ENCODE measurements around the gene PCK2.
A peak's percentile ranks its signal among the peaks of the same experiment; 100 is the strongest.

The PCK2 gene

GRCh38 chr14:24055971-24056799, 37.9 kb upstream of the PCK2 start:
- DNase-seq (ENCODE audit: insufficient read length) = peak; percentile 7
- no peak for FAIRE-seq
- no peak for TF ChIP-seq POLR2A (IDR thresholded peaks at IDR 0.05; ENCODE audit: low read depth, low read length)
- no peak for TF ChIP-seq TAF1 (IDR thresholded peaks at IDR 0.05; ENCODE audit: borderline replicate concordance, low read depth, low read length)
- no peak for TF ChIP-seq POLR2AphosphoS5 (IDR thresholded peaks at IDR 0.05; ENCODE audit: low read depth, low read length)

GRCh38 chr14:24056800-24057184, 37.3 kb upstream of the PCK2 start:
- FAIRE-seq (no peak), DNase-seq (ENCODE audit: insufficient read length) (peak; percentile 14)

GRCh38 chr14:24057271-24057670, 36.8 kb upstream of the PCK2 start:
- DNase-seq (ENCODE audit: insufficient read length) = no peak
- FAIRE-seq = no peak
- TF ChIP-seq POLR2AphosphoS5 (IDR thresholded peaks at IDR 0.05; ENCODE audit: low read depth, low read length) (no peak), TAF1 (IDR thresholded peaks at IDR 0.05; ENCODE audit: borderline replicate concordance, low read depth, low read length) (no peak), POLR2A (IDR thresholded peaks at IDR 0.05; ENCODE audit: low read depth, low read length) (no peak)

More at GRCh38 chr14:24056800-24057184, 37.3 kb upstream of the PCK2 start:
- no peak for TF ChIP-seq POLR2AphosphoS5 (IDR thresholded peaks at IDR 0.05; ENCODE audit: low read depth, low read length)
- TF ChIP-seq POLR2A (IDR thresholded peaks at IDR 0.05; ENCODE audit: low read depth, low read length) = no peak
- TF ChIP-seq TAF1 (IDR thresholded peaks at IDR 0.05; ENCODE audit: borderline replicate concordance, low read depth, low read length) = no peak

DNA sequence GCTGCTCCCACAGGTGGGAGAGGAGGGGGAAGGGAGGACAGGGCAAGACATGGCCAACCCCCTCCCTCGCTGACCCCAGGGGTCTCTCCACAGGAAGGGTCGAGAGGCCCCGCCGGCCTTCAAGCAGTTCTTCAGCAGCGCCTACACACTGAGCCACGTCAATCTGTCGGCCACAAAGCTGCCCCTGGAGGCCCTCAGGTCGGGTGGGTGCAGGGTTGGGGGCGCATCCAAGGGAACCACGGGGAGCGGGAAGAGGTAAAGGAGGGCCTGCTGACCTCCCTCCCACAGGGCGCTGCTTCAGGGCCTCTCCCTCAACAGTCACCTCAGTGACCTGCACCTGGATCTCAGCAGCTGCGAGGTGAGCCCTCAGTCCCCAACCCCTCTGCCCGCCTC, 36.2 kb upstream of the PCK2 start:
- TF ChIP-seq POLR2A (IDR thresholded peaks at IDR 0.05; ENCODE audit: low read depth, low read length) = no peak
- no peak for TF ChIP-seq TAF1 (IDR thresholded peaks at IDR 0.05; ENCODE audit: borderline replicate concordance, low read depth, low read length)
- TF ChIP-seq POLR2AphosphoS5 (IDR thresholded peaks at IDR 0.05; ENCODE audit: low read depth, low read length) = no peak
- no peak for FAIRE-seq
- DNase-seq (ENCODE audit: insufficient read length) = peak; percentile 13

DNA sequence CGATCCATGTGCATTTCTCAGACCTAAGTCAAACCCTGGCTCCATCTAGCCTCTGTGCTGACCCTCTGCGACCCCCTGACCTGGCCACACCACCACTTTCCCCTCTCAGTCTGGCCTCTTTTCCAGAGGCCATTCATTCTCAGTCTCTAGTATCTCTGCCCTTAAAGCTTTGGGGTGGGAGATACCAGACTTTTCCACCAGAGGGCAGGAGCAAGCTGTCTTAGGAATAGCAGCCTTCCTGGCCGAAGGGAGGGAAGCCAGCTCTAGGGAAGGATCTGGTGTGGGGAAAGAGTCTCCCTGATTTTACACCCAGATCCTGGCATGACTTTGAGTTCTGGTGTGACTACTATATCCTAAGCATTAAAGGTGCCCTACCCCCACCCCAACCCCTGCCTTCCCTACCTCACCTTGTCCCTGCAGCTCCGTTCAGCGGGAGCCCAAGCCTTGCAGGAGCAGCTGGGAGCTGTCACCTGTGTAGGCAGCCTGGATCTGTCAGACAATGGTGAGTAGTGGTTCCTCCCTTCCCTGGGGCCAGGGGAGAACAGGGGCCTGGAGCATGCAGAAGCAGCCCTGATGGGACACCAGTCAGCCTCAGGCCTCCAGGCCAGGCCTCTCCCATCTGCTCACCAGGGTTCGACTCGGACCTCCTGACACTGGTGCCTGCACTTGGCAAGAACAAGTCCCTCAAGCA, 35.7 kb upstream of the PCK2 start:
- peak; percentile 37 for DNase-seq (ENCODE audit: insufficient read length)
- TF ChIP-seq POLR2AphosphoS5 (IDR thresholded peaks at IDR 0.05; ENCODE audit: low read depth, low read length) = no peak
- no peak for TF ChIP-seq POLR2A (IDR thresholded peaks at IDR 0.05; ENCODE audit: low read depth, low read length)
- TF ChIP-seq TAF1 (IDR thresholded peaks at IDR 0.05; ENCODE audit: borderline replicate concordance, low read depth, low read length) = no peak
- no peak for FAIRE-seq

DNA sequence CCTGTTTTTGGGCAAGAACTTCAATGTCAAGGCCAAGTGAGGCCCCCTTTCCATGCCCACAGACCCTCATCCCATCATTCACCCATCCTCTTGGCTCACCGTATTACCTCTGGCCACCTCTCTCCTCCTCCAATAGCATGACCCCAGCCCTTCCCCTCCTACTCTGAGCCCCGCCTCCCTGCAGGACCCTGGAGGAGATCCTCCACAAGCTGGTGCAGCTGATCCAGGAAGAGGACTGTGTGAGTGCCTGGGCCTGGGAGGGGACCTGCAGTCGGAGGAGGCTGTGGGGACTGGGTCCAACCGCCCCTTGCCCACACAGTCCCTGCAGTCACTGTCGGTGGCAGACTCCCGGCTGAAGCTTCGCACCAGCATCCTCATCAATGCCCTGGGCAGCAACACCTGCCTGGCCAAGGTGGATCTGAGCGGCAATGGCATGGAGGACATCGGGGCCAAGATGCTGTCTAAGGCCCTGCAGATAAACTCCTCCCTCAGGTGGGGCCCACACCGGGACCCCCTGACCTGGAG, 35.1 kb upstream of the PCK2 start:
- DNase-seq (ENCODE audit: insufficient read length) (peak; percentile 15), FAIRE-seq (no peak)
- no peak for TF ChIP-seq POLR2A (IDR thresholded peaks at IDR 0.05; ENCODE audit: low read depth, low read length)
- TF ChIP-seq TAF1 (IDR thresholded peaks at IDR 0.05; ENCODE audit: borderline replicate concordance, low read depth, low read length) = no peak
- TF ChIP-seq POLR2AphosphoS5 (IDR thresholded peaks at IDR 0.05; ENCODE audit: low read depth, low read length) = no peak

GRCh38 chr14:24059841-24060388, 34.2 kb upstream of the PCK2 start:
- FAIRE-seq (no peak), DNase-seq (ENCODE audit: insufficient read length) (no peak)
- TF ChIP-seq POLR2A (IDR thresholded peaks at IDR 0.05; ENCODE audit: low read depth, low read length) (no peak), TAF1 (IDR thresholded peaks at IDR 0.05; ENCODE audit: borderline replicate concordance, low read depth, low read length) (no peak)

- FAIRE-seq (no peak), DNase-seq (ENCODE audit: insufficient read length) (peak; percentile 2)
- TF ChIP-seq POLR2A (IDR thresholded peaks at IDR 0.05; ENCODE audit: low read depth, low read length) (no peak), TAF1 (IDR thresholded peaks at IDR 0.05; ENCODE audit: borderline replicate concordance, low read depth, low read length) (no peak), POLR2AphosphoS5 (IDR thresholded peaks at IDR 0.05; ENCODE audit: low read depth, low read length) (no peak)
Observed at GRCh38 chr14:24060443-24060842, 33.7 kb upstream of the PCK2 start.

- DNase-seq (ENCODE audit: insufficient read length) (no peak), FAIRE-seq (no peak)
- TF ChIP-seq POLR2A (IDR thresholded peaks at IDR 0.05; ENCODE audit: low read depth, low read length) = no peak
- no peak for TF ChIP-seq POLR2AphosphoS5 (IDR thresholded peaks at IDR 0.05; ENCODE audit: low read depth, low read length)
- TF ChIP-seq TAF1 (IDR thresholded peaks at IDR 0.05; ENCODE audit: borderline replicate concordance, low read depth, low read length) = no peak
Observed at GRCh38 chr14:24060984-24061913, 32.9 kb upstream of the PCK2 start.

- TF ChIP-seq TAF1 (IDR thresholded peaks at IDR 0.05; ENCODE audit: borderline replicate concordance, low read depth, low read length) (no peak), POLR2AphosphoS5 (IDR thresholded peaks at IDR 0.05; ENCODE audit: low read depth, low read length) (no peak), POLR2A (IDR thresholded peaks at IDR 0.05; ENCODE audit: low read depth, low read length) (no peak)
- peak; percentile 5 for DNase-seq (ENCODE audit: insufficient read length)
- no peak for FAIRE-seq
Observed at GRCh38 chr14:24062216-24062980, 31.7 kb upstream of the PCK2 start.

Measured in GM12892 (cell line).